Effector CD4-positive, alpha-beta T cell (primary cell): ENCODE results near the gene KIF1B.
"Not testable (repeated sequence)": the region's sequence is repeated elsewhere in the genome, so short reads cannot be mapped to it uniquely, and the experiment has no call there.

Source experiments
- DNase-seq: peaks from one replicate; pipeline ENCODE4 v3.0.0-alpha.2; 2020

The KIF1B gene

DNA sequence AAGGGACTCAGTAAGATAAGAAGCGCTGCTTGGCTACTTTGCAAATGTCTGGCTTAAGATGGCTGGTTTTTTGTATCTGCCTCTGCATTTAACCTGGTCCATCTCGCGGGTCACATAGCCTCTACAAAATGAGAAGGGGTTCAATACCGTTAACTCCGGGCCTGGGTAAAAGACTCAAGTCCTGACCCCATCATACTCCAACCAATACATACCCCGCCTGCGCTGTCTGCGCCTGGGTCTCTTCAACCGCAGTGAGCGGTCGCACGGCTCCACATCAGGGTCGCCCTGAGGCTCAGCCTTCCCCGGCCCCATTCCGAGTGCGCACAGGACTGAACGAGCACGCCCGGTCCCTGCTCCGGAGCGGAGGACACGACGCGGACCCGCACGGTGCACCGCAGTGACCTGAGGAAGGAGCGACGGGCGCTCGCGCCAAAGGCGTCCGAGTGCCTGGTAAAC is 187.9 kb downstream of the KIF1B start:
- DNase-seq = no peak

- DNase-seq = peak; percentile 96
These were observed 188.5 kb downstream of the KIF1B start, which contains the start of gene PGD for GRCh38 chr1:10398734-10399443. Gene PGD (plus strand): TSS chr1:10399064. CDS start chr1:10399118, 54 bp downstream.

DNA sequence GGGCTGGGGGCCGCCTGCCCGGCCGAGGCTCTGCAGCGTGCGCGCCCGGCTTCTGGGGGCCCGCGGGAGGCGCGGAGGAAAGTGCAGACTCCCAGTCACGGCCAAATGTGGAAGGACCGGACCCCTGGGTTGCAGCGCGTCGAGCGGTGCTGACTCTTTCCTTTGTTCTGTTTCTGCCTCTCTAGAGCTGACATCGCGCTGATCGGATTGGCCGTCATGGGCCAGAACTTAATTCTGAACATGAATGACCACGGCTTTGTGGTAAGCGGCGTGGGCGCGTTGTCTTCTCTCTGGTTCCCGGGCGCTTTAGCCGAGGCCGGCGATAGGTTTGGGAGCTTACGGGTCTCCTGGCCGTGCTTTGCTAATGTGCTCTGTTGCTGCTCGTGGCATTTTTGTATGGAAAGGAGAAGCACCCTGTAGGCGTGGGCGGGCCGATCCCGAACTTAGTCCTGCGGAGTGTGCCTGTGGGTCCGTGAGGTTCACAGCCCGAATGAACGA is 189.1 kb downstream of the KIF1B start:
- no peak for DNase-seq

DNA sequence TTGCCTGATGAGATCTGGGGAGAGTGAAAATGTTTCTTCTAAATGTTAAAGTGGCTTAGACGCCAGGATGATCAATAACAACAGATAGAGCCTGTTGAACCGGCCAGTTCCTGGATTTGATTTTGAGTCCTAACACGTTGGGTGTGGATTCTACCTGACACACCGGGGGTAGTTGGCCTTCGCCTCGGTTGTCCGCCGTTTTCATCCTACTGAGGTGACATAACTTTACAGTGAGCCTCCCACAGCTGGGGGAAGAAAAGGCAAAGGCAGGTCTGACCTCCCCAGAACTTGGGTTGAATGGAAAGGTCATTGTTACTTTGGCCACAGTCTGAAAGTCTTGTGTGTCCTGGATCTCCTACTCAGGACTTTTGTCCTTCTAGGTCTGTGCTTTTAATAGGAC is 189.6 kb downstream of the KIF1B start:
- no peak for DNase-seq

DNA sequence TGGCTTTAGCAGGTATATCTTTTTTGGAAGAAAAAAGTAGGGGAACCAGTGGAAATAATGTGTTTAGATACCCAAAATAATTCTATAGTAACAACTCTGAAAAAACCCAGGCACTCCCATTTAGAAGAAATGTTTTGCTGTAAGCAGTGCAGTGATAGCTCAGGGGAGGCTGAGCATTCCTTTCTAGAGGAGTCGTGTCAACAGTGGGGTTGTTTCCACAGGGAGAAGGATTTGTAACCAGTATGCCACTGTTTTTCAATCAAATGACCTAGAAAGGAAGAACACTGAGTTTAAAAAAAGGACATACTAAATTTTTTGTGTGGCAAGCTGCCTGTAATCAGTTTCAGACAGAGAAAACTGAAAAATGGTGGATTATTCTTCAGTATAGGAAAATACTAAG is 190.9 kb downstream of the KIF1B start:
- no peak for DNase-seq

GRCh38 chr1:10402729-10403274 is 192.4 kb downstream of the KIF1B start:
- no peak for DNase-seq

DNA sequence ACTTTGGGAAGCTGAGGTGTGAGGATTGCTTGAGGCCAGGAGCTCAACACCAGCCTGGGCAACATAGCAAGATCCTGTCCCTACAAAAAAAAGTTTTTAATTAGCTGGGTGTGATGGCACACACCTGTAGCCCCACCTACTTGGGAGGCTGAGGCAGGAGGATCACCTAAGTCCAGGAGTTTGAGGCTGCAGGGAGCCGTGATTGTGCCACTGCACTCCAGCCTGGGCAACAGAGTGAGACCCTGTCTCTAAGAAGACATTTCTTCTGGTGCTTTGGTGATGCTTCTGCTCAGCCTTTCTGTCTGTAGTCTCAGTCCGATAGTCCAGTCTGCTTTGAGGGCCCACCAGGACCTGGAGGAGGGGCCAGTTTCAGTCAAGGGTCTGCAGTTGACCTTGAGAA is 196.8 kb downstream of the KIF1B start:
- no peak for DNase-seq

DNA sequence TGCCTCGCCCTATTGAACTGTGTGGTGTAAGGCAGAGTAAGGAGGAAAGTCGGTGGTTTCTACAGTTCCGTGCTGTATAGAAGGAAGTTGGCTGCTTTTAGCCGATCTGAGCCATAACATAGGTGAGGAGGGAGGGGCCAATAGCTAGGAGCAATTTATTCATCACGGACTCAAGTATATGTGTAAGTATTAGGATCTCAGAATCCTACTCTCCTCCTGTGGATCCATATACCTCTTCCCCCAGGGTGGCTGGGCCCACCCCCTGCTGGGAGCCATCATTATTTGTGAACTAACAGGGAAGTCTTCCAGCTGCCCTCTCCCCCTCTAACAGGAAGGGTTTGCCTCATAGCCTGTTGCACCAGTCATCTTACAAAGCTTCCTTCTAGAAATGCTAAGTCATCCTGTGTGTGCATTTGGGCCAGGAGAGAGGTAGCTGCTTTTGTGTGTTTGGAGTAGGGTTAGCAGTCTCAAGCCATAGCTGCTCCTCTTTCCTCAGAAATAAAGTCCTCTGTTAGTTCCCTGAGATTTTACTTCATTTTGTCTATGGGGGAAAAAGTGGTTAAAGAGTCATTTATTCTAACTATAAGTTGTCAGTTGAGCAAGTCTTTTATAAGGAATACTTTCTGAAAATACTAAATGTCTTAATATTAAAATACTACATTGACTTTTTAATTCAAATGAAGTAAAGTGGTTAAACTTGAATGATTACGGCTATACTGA is 205.0 kb downstream of the KIF1B start:
- no peak for DNase-seq

DNA sequence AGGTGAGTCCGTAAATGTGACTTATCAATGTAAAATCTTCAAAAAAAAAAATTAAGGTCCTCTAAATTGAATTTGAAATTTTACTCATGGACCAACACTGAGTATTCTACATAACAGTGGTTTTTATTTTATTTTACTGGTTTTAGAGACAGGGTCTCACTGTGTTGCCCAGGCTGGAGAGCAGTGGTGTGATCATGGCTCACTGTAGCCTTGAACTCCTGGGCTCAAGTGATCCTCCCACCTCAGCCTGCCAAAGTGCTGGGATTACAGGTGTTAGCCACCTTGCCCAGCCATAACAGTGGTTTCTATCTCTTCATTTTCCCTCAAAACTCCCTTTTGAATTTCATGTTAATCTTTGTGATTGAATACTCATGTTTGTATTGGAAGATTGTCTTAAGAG is 205.6 kb downstream of the KIF1B start:
- DNase-seq = not testable (repeated sequence)

DNA sequence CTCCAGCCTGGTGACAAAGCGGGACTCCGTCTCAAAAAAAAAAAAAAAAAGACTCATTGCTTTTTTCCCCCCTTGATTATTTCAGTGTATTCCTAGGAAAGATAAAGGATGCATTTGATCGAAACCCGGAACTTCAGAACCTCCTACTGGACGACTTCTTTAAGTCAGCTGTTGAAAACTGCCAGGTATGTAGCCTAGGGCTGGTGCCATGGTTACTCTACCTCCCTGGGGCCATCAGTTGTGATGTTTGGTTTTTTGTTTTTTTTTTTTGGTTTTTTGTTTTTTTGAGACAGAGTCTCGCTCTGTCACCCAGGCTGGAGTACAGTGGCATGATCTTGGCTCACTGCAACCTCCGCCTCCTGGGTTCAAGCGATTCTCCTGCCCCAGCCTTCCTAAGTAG is 208.4 kb downstream of the KIF1B start:
- not testable (repeated sequence) for DNase-seq

DNA sequence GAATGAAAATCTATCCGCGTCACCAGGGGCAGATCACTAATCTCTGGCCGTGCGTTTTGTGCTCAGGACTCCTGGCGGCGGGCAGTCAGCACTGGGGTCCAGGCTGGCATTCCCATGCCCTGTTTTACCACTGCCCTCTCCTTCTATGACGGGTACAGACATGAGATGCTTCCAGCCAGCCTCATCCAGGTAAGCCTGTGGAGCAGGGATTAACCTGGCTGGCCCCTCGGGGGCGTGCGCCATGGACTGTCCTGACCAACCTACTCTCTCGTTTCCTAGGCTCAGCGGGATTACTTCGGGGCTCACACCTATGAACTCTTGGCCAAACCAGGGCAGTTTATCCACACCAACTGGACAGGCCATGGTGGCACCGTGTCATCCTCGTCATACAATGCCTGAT is 209.0 kb downstream of the KIF1B start:
- DNase-seq = no peak

DNA sequence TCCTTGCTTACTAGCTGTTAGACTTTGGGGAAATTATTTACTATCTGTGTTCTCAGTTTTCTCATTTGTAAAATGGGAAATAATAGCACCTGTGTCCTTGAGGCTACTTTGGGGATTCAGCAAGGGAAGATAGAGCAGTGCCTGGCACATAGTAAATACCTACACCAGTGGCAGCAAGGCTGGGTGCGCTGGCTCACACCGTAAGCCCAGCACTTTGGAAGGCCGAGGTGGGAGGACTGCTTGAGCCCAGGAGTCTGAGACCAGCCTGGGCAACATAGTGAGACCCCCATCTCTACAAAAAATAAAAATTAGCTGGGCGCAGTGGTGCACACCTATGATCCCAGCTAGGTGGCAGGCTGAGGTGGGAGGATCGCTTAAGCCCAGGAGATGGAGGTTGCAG is 211.3 kb downstream of the KIF1B start:
- no peak for DNase-seq

- DNase-seq = no peak
These were observed 213.7 kb downstream of the KIF1B start for GRCh38 chr1:10424034-10424433.

GRCh38 chr1:10424651-10425050 is 214.3 kb downstream of the KIF1B start:
- DNase-seq = no peak

DNA sequence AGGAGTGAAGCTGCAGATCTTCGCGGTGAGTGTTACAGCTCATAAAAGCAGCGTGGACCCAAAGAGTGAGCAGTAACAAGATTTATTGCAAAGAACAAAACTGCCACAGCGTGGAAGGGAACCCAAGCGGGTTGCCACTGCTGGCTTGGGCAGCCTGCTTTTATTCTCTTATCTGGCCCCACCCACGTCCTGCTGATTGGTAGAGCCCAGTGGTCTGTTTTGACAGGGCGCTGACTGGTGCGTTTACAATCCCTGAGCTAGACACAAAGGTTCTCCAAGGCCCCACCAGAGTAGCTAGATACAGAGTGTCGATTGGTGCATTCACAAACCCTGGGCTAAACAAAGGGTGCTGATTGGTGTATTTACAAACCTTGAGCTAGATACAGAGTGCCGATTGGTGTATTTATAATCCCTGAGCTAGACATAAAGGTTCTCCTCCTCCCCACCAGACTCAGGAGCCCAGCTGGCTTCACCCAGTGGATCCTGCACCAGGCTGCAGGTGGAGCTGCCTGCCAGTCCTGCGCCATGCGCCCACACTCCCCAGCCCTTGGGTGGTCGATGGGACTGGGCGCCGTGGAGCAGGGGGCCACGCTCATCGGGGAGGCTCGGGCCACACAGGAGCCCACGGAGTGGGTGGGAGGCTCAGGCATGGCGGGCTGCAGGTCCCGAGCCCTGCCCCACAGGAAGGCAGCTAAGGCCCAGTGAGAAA is 215.6 kb downstream of the KIF1B start:
- not testable (repeated sequence) for DNase-seq

- DNase-seq = not testable (repeated sequence)
These were observed 216.1 kb downstream of the KIF1B start for GRCh38 chr1:10426535-10426848.

DNA sequence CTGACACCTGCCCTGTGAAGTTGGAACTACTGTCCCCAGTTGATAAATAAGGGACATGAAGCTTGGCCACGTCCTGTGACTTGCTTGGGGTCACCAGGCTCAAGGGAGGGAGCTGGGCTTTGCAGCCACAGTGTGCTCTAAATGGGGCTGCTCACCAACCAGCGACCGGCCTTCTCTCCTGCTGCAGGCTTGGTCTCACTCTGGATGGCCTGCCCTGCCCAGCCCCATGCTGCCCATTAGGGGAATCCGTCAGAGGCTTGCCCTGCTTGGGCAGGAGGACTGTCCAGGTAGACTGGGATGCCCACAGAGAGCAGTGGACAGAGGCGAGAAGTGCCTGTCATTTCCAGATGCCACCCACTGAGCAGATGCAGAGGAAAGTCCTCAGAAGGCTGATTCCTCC is 218.6 kb downstream of the KIF1B start:
- no peak for DNase-seq

DNA sequence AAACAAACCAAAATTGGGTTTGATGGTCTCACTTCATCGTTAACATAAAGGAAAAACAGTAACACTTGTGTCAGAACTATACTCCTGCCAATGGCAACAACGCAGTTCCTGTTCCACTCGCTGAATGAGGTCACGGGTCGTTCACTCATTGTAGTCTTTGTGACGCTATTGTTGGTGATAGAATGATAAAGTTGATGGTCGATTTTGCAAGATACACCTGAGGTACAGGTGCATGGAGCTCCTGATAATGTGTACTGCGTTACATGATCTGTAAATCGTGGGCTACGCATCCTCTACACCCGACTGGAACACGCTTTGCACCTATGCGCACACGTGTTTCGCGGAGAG is 219.5 kb downstream of the KIF1B start:
- DNase-seq = no peak

DNA sequence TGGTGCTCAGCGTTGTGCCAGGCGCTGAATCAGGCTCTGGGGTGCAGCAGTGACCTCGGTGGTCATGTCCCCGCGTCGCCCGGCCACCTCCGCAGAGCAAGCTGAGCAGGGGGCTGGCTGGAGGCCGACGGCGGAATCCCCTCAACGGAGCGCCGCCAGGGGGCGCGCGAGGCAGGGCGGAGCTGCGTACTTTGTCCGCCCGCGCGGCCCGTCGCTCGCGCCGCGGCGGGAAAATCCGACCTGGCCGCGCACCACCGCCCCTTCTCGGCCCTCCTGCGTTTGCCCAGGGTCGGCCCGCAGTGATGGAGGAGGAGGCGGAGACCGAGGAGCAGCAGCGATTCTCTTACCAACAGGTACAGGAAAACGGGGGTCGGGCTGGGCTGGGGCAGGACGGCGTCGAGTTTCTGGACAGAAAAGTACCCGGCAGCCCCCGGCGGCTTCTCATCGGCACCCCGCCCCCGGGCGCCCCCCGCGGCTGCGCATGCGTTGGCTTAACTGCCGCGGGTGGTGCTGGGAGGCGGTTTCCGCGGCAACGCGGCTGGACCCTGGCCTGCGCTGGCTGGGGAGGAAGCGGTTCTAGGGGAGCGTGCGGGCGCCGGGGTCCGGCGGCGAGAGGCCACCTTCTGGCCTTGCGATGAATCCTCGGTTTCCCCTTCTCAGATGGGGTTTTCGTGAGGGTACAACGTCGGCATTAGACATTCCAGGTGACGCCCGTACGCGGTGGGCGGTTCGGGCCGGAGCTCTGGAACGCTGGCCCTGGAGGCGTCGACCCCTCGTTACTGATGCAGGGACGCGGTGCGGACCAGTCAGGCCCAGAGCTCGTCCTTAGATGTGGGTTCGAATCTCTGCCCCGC is 220.1 kb downstream of the KIF1B start, which contains the start of gene CENPS:
TSS of gene CENPS (plus strand) at position 218 of the 854 bp plus-strand sequence. CDS start at position 303, 85 bp downstream.
- peak; percentile 80 for DNase-seq
